ENCODE measurements around the gene DHX15. TPM values are rescaled to one million over a fixed set of nuclear protein-coding genes. Genes with fewer than 3 reads are reported as not detected.

The DHX15 gene
- total RNA-seq, 4 donors from 2014 or later: 113 to 334 (median 139) TPM

MicroRNAs within 50 kb of the gene (microRNA counts, 767-probe panel; counts per million panel counts)
- microRNA hsa-miR-573: 0 counts per million in 2 donors

Small RNAs within 50 kb of the gene (microRNA-seq; reads per million reads assigned to microRNA genes)
- gene MIR573 (ENCODE audit: borderline microRNAs expressed, borderline replicate concordance): not detected

Small RNAs within 50 kb of the gene (small RNA-seq; reads per million reads assigned to genes)
- gene MIR573 (not detected), gene RN7SL16P (not detected)

Other genes with a start within 250 kb of the DHX15 start
- 10 to 100 TPM; 34.4 to 78.6 (median 68.0) TPM for gene SOD3, start 211.0 kb upstream of the DHX15 start, total RNA-seq

Data from uterus (tissue), 4 donors.